ENCODE measurements around the gene B9D1. TPM values are rescaled to one million over a fixed set of nuclear protein-coding genes. Genes with fewer than 3 reads are reported as not detected.

The B9D1 gene
- total RNA-seq, 4 donors from 2014 or later: 3.8 to 105 (median 25.6) TPM

- intact Hi-C loops (cut with DNase I; ENCODE audit: low total_unique reads): no loop called here
- TF ChIP-seq CTCF (IDR thresholded peaks at IDR 0.05) (no peak), POLR2A (IDR thresholded peaks at IDR 0.05) (no peak)
- Histone ChIP-seq H3K4me1 (peaks cover 0 to 7% of the 10 kb centered on the region in 2 donors), H3K4me3 (no peak overlapping the region), H3K27ac (no peak overlapping the region), H3K27me3 (no peaks in the 10 kb centered on the region), H3K9me3 (no peaks in the 10 kb centered on the region), H3K36me3 (no peaks in the 10 kb centered on the region)
- no peak for DNase-seq
Measured at GRCh38 chr17:19404264-19404663, 41.7 kb upstream of the B9D1 start.

GRCh38 chr17:19403021-19403420, 40.5 kb upstream of the B9D1 start:
- no peak for TF ChIP-seq CTCF (IDR thresholded peaks at IDR 0.05)
- no peak for TF ChIP-seq POLR2A (IDR thresholded peaks at IDR 0.05)
- Histone ChIP-seq H3K4me1 (peaks cover 0 to 18% of the 10 kb centered on the region in 2 donors), H3K9me3 (no peaks in the 10 kb centered on the region), H3K4me3 (no peak overlapping the region), H3K27ac (peak overlapping the region in 1 of 2 donors; percentile 41), H3K27me3 (no peaks in the 10 kb centered on the region), H3K36me3 (no peaks in the 10 kb centered on the region)
- intact Hi-C loops (cut with DNase I; ENCODE audit: low total_unique reads): no loop called here
- peak in 1 of 2 donors; percentile 13 for DNase-seq

- Histone ChIP-seq H3K36me3 (no peaks in the 10 kb centered on the region), H3K9me3 (no peaks in the 10 kb centered on the region), H3K27me3 (no peaks in the 10 kb centered on the region), H3K4me1 (peaks cover 0 to 18% of the 10 kb centered on the region in 2 donors), H3K27ac (peak overlapping the region; percentile 41 to 49), H3K4me3 (no peak overlapping the region)
- TF ChIP-seq CTCF (IDR thresholded peaks at IDR 0.05): no peak
- no peak for DNase-seq
- intact Hi-C loops (cut with DNase I; ENCODE audit: low total_unique reads): no loop called here
Measured at GRCh38 chr17:19402171-19402570, 39.6 kb upstream of the B9D1 start.

GRCh38 chr17:19401321-19402010, 38.9 kb upstream of the B9D1 start:
- no peak for TF ChIP-seq POLR2A (IDR thresholded peaks at IDR 0.05)
- no peak for TF ChIP-seq CTCF (IDR thresholded peaks at IDR 0.05)
- Histone ChIP-seq H3K9me3 (no peaks in the 10 kb centered on the region), H3K4me1 (peaks cover 0 to 18% of the 10 kb centered on the region in 2 donors), H3K4me3 (no peak overlapping the region), H3K36me3 (no peaks in the 10 kb centered on the region), H3K27ac (peak overlapping the region; percentile 41 to 49), H3K27me3 (no peaks in the 10 kb centered on the region)
- peak in 1 of 2 donors; percentile 12 for DNase-seq
- intact Hi-C loops (cut with DNase I; ENCODE audit: low total_unique reads): no loop called here

GRCh38 chr17:19399750-19400450, 37.4 kb upstream of the B9D1 start:
- Histone ChIP-seq H3K4me3 (no peak overlapping the region), H3K4me1 (peaks cover 0 to 18% of the 10 kb centered on the region in 2 donors), H3K27me3 (no peaks in the 10 kb centered on the region), H3K36me3 (no peaks in the 10 kb centered on the region), H3K27ac (no peak overlapping the region), H3K9me3 (no peaks in the 10 kb centered on the region)
- no peak for DNase-seq
- intact Hi-C loops (cut with DNase I; ENCODE audit: low total_unique reads): no loop called here
- TF ChIP-seq POLR2A (IDR thresholded peaks at IDR 0.05) (no peak), CTCF (IDR thresholded peaks at IDR 0.05) (no peak)

Measured in uterus (tissue), 4 donors.